GM12874 (cell line): ENCODE results near the gene PLA2G6.

Experiments used
- TF ChIP-seq, protein P1 (sequence below): IDR thresholded peaks from 2 replicates; pipeline ENCODE4 v1.5.1; 2011; ENCODE audit warnings: low read depth, mild to moderate bottlenecking, control low read depth, low read length, moderate library complexity; ENCODE audit not compliant: insufficient read depth

Gene PLA2G6

DNA sequence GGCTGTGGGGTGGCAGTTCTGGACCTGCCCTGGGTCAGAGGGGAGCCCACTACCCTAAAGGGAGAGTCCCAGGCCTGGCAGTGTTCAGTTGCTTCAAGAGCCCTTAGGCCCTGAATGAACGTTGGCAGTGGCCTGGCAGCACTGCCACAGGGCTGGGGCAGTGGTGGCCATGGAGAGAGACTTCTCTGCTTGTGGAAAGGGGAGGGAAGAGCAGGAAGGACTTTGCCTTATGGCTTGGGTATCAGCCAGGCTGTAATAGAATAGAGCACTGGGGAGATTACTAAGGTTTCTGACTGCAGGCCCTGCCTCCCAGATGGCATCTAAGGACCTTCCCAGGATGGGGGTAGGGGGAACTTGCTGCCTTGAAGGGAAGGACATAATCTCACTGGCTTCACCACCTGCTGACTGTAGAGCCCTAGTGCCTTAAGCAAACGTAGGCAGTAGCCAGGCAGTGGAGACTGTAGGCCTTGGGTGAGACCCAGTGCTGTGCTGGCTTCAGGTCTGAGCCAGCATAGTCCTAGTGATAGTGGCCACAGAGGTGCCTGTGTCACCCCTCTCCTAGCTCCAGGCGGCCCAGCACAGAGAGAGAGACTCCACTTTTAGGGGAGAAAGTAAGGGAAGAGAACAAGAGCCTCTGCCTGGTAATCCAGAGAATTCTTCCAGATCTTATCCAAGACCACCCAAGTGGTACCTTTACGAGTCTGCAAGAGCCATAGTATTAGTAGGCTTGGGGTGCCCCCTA lies 27.6 kb downstream of the PLA2G6 start:
- TF ChIP-seq, protein P1, sequence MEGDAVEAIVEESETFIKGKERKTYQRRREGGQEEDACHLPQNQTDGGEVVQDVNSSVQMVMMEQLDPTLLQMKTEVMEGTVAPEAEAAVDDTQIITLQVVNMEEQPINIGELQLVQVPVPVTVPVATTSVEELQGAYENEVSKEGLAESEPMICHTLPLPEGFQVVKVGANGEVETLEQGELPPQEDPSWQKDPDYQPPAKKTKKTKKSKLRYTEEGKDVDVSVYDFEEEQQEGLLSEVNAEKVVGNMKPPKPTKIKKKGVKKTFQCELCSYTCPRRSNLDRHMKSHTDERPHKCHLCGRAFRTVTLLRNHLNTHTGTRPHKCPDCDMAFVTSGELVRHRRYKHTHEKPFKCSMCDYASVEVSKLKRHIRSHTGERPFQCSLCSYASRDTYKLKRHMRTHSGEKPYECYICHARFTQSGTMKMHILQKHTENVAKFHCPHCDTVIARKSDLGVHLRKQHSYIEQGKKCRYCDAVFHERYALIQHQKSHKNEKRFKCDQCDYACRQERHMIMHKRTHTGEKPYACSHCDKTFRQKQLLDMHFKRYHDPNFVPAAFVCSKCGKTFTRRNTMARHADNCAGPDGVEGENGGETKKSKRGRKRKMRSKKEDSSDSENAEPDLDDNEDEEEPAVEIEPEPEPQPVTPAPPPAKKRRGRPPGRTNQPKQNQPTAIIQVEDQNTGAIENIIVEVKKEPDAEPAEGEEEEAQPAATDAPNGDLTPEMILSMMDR, result no peak

DNA sequence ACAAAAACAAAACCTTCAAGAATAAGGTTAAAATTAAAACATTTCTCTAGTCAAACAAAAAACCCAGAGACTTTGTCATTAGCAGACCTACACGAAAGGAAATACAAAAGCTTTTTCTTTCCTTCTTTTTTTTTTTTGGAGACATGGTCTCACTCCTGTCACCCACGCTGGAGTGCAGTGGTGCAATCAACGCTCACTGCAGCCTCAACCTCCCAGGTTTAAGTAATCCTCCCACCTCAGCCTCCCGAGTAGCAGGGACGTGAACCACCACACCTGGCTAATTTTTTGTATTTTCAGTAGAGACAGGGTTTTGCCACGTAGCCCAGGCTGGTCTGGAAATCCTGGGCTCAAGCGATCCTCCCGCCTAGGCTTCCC lies 30.5 kb downstream of the PLA2G6 start:
- TF ChIP-seq, protein P1, result no peak

DNA sequence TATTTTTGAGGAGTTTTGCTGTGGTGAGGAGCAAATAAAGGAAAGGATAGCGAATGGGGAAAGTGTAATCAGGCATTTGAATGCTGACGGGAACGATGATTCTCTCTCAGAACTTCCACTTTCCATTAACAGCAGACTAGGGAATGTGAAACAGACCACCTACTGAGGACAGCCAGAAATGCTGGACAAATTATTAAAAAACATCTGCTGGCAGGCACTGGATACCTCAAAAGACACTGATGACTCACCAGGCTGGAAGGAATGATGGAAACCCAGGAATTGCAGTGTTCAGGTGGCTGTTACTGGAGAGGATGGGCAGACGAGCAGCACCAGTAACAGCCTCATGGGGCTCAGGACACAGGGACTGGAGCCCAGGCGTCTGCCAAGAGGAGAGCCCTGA lies 33.4 kb downstream of the PLA2G6 start:
- TF ChIP-seq, protein P1, result no peak

DNA sequence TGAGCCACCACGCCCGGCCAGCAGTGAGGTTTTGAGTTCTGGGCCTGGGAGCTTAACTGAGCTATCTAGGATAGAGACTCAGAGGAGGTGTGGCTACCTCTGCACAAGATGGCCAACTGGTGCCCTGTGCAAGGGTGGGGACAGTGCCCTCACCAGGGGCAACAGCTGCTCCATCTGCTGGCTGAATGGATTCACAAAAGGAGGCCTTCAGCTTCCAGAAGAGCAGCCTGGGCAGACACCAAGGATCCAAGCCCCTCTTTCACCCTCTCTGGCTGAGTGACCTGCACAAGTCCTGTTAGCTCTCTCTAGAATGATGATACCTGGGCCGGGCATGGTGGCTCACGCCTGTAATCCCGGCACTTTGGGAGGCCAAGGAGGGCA lies 37.6 kb downstream of the PLA2G6 start:
- TF ChIP-seq, protein P1, result 0 out of 2 replicates have a peak, but pooled peaks have one; percentile 1

DNA sequence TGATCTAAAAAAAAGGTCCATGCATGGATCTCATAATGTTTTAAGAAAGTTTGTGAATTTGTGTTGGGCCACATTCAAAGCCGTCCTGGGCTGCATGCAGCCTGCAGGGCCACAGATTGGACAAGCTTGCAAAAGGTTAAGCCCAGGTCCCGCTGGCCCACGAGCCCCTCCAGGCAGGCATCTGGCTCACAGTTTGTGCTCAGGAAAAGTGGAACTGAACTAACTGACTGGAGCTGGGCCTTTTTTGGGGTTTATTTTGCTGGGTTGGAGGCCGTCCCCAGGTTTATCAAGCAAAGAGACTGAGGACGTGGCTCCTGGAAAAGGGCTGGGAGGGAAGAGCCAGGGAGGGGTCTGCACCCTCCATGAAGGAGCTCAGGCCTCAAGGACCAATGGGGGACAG lies 39.0 kb downstream of the PLA2G6 start:
- TF ChIP-seq, protein P1, result no peak

DNA sequence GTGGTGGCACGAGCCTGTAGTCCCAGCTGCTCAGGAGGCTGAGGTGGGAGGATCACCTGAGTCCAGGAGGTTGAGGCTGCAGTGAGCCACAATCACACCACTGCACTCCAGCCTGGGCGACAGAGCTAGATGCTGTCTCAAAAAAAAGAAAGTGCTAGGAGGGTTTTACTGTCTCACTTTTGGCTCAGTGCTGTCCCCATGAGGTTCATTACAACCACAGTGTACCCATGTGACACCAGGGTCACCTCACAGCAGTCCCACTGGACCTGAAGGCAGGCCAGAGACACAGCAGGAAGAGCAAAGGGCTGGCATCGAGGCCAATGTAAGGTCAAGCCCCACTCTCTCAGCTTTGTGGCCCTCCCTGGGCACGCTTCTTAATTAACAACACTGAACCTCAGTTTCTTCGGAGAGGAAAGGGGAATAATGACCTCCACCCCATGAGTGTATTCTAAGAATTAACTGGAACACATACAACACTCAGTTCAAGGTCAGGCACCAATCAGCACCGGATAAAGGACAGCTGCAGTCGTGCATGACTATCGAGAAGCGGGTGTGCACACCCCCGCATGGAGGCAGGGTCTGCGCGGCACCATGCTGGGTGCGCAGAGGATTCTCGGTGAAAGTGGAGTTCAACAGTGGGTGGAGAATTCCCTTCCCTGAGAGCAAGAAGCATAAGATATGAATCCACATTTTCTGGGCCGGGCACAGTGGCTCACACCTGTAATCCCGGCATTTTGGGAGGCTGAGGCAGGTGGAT lies 40.2 kb downstream of the PLA2G6 start:
- TF ChIP-seq, protein P1, result no peak

DNA sequence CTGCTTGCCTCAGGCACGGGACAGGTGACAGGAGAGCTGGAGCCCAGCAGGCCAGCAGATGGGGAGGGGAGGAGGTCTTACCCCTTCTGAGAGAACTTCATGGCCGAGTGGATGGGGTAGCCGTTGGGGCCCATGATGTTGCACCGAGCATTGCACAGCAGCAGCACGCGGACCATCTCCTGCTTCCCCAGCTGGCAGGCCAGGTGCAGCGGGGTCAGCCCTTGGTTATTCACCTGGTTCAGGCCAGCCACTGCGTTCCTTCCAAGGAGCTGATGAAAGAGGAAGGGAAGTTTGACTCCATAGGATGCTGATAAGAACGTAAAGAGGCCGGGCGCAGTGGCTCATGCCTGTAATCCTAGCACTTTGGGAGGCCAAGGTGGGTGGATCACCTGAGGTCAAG lies 41.7 kb downstream of the PLA2G6 start:
- TF ChIP-seq, protein P1, result no peak
